Stimulated activated CD8-positive, alpha-beta memory T cell treated with anti-CD3 and anti-CD28 coated beads, Interleukin-2, amount 100 ng/mL, for 48 hours (primary cell): ENCODE results near the gene BIRC7.
"Not testable (repeated sequence)": the region's sequence is repeated elsewhere in the genome, so short reads cannot be mapped to it uniquely, and the experiment has no call there.

ENCODE experiments used
- DNase-seq, 2 donors: peaks; one replicate each; pipeline ENCODE4 v3.0.0-alpha.2; 2020; ENCODE audit warnings: low read depth in 2 of 2

Gene BIRC7

GRCh38 chr20:63248835-63249591 is 13.3 kb downstream of the BIRC7 start:
- no peak for DNase-seq

- DNase-seq: no peak
Measured at GRCh38 chr20:63249891-63250290, 14.2 kb downstream of the BIRC7 start.

- not testable (repeated sequence) for DNase-seq
Measured at GRCh38 chr20:63251350-63251749, 15.6 kb downstream of the BIRC7 start.

GRCh38 chr20:63252284-63252711 is 16.6 kb downstream of the BIRC7 start:
- DNase-seq: no peak

- no peak for DNase-seq
Measured at GRCh38 chr20:63253065-63253437, 17.3 kb downstream of the BIRC7 start.

GRCh38 chr20:63253438-63254231 is 17.9 kb downstream of the BIRC7 start:
- DNase-seq: no peak

- DNase-seq: no peak
Measured at GRCh38 chr20:63254232-63254605, 18.5 kb downstream of the BIRC7 start, which contains the start of gene NKAIN4. TSS of gene NKAIN4 (minus strand) at chr20:63254463. CDS start at chr20:63254450, 13 bp downstream.

- no peak for DNase-seq
Measured at GRCh38 chr20:63254606-63255384, 19.1 kb downstream of the BIRC7 start.

GRCh38 chr20:63255931-63256704 is 20.4 kb downstream of the BIRC7 start:
- no peak for DNase-seq

GRCh38 chr20:63256954-63257353 is 21.2 kb downstream of the BIRC7 start:
- no peak for DNase-seq

GRCh38 chr20:63257629-63258028 is 21.9 kb downstream of the BIRC7 start:
- DNase-seq: no peak

GRCh38 chr20:63258781-63259180 is 23.1 kb downstream of the BIRC7 start:
- no peak for DNase-seq

GRCh38 chr20:63259734-63260460 is 24.2 kb downstream of the BIRC7 start:
- DNase-seq: no peak

GRCh38 chr20:63260521-63260920 is 24.8 kb downstream of the BIRC7 start:
- DNase-seq: no peak

- no peak for DNase-seq
Measured at GRCh38 chr20:63261060-63261794, 25.5 kb downstream of the BIRC7 start.

- DNase-seq: no peak
Measured at GRCh38 chr20:63261795-63262528, 26.3 kb downstream of the BIRC7 start.

GRCh38 chr20:63262836-63263235 is 27.1 kb downstream of the BIRC7 start:
- DNase-seq: no peak

GRCh38 chr20:63264000-63264399 is 28.3 kb downstream of the BIRC7 start:
- no peak for DNase-seq

- no peak for DNase-seq
Measured at GRCh38 chr20:63264519-63264918, 28.8 kb downstream of the BIRC7 start.
